Measurements from ENCODE around the gene EDC4. TPM values are rescaled to one million over a fixed set of nuclear protein-coding genes. Genes with fewer than 3 reads are reported as not detected.

Gene EDC4
- total and polyA plus RNA-seq, 2 of the 8 experiments (the other 6 are each of a cell fraction or from before 2014, with no cell fraction given) = 58.5 to 72.7 TPM

DNA sequence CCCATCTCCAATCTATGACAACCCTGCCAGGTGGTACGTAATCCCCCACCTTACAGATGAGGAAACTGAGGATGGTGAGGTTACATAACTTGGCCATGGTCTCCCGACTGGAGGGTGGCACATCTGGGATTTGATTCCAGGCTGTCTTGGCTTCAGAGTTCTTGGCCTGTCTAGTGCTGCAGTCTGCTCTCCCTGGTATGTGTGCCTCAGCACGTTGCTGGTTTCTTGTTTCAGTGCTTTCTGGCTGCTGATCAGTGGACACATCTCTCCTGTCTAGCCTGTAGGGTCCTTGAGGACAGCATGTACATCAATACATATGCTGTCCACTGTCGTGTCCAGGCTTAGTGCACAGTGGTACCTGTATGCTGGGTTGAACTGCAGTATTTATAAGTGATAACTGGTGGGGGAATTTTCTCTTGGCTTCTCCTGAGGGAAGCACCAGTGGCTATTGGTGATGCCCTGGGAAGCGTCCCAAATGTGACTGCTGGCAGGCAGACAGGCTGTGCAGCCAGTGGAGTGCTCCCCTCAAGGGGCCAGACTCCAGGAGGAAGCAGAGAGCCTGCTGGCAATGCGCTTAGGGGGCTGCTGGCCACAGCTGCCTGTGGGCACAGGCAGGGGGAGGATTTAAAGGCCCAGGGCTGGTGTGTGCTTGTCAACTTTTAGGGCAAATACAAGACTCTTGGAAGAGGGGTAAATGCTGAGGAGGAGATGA is 44.4 kb downstream of the EDC4 start (continued):
- TF ChIP-seq, protein P1, sequence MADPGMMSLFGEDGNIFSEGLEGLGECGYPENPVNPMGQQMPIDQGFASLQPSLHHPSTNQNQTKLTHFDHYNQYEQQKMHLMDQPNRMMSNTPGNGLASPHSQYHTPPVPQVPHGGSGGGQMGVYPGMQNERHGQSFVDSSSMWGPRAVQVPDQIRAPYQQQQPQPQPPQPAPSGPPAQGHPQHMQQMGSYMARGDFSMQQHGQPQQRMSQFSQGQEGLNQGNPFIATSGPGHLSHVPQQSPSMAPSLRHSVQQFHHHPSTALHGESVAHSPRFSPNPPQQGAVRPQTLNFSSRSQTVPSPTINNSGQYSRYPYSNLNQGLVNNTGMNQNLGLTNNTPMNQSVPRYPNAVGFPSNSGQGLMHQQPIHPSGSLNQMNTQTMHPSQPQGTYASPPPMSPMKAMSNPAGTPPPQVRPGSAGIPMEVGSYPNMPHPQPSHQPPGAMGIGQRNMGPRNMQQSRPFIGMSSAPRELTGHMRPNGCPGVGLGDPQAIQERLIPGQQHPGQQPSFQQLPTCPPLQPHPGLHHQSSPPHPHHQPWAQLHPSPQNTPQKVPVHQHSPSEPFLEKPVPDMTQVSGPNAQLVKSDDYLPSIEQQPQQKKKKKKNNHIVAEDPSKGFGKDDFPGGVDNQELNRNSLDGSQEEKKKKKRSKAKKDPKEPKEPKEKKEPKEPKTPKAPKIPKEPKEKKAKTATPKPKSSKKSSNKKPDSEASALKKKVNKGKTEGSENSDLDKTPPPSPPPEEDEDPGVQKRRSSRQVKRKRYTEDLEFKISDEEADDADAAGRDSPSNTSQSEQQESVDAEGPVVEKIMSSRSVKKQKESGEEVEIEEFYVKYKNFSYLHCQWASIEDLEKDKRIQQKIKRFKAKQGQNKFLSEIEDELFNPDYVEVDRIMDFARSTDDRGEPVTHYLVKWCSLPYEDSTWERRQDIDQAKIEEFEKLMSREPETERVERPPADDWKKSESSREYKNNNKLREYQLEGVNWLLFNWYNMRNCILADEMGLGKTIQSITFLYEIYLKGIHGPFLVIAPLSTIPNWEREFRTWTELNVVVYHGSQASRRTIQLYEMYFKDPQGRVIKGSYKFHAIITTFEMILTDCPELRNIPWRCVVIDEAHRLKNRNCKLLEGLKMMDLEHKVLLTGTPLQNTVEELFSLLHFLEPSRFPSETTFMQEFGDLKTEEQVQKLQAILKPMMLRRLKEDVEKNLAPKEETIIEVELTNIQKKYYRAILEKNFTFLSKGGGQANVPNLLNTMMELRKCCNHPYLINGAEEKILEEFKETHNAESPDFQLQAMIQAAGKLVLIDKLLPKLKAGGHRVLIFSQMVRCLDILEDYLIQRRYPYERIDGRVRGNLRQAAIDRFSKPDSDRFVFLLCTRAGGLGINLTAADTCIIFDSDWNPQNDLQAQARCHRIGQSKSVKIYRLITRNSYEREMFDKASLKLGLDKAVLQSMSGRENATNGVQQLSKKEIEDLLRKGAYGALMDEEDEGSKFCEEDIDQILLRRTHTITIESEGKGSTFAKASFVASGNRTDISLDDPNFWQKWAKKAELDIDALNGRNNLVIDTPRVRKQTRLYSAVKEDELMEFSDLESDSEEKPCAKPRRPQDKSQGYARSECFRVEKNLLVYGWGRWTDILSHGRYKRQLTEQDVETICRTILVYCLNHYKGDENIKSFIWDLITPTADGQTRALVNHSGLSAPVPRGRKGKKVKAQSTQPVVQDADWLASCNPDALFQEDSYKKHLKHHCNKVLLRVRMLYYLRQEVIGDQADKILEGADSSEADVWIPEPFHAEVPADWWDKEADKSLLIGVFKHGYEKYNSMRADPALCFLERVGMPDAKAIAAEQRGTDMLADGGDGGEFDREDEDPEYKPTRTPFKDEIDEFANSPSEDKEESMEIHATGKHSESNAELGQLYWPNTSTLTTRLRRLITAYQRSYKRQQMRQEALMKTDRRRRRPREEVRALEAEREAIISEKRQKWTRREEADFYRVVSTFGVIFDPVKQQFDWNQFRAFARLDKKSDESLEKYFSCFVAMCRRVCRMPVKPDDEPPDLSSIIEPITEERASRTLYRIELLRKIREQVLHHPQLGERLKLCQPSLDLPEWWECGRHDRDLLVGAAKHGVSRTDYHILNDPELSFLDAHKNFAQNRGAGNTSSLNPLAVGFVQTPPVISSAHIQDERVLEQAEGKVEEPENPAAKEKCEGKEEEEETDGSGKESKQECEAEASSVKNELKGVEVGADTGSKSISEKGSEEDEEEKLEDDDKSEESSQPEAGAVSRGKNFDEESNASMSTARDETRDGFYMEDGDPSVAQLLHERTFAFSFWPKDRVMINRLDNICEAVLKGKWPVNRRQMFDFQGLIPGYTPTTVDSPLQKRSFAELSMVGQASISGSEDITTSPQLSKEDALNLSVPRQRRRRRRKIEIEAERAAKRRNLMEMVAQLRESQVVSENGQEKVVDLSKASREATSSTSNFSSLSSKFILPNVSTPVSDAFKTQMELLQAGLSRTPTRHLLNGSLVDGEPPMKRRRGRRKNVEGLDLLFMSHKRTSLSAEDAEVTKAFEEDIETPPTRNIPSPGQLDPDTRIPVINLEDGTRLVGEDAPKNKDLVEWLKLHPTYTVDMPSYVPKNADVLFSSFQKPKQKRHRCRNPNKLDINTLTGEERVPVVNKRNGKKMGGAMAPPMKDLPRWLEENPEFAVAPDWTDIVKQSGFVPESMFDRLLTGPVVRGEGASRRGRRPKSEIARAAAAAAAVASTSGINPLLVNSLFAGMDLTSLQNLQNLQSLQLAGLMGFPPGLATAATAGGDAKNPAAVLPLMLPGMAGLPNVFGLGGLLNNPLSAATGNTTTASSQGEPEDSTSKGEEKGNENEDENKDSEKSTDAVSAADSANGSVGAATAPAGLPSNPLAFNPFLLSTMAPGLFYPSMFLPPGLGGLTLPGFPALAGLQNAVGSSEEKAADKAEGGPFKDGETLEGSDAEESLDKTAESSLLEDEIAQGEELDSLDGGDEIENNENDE (IDR thresholded peaks at IDR 0.05; ENCODE audit: insufficient replicate concordance, low read length) = no peak
- TF ChIP-seq MAX (IDR thresholded peaks at IDR 0.05) (no peak), TAF1 (IDR thresholded peaks at IDR 0.05; ENCODE audit: low read depth, low read length) (no peak), EGR1 (IDR thresholded peaks at IDR 0.05; ENCODE audit: borderline replicate concordance, low read depth, low read length) (no peak), BCL11A (IDR thresholded peaks at IDR 0.05; ENCODE audit: low read depth in 2 of 2, low read length in 2 of 2) (no peak)

All from H1 (cell line).